Endodermal cell (in vitro differentiated cells): ENCODE measurements around the gene TMEM45B. TPM values are rescaled to one million over a fixed set of nuclear protein-coding genes. Genes with fewer than 3 reads are reported as not detected.

Source experiments
- DNase-seq: peaks from one replicate; pipeline ENCODE4 v3.0.0-alpha.2; 2017
- H3K27ac ChIP-seq: 2 replicates; pipeline ENCODE4 v1.5.1; 2013; ENCODE audit warnings: mild to moderate bottlenecking, low read depth, low read length, moderate library complexity
- H3K27me3 ChIP-seq: 2 replicates; pipeline ENCODE4 v1.6.1; 2013; ENCODE audit warnings: mild to moderate bottlenecking, low read length, moderate library complexity; ENCODE audit not compliant: insufficient read depth, control insufficient read depth, poor library complexity, severe bottlenecking
- H3K36me3 ChIP-seq: 2 replicates; pipeline ENCODE4 v1.7.0; 2013; ENCODE audit warnings: mild to moderate bottlenecking, low read length, moderate library complexity; ENCODE audit not compliant: control insufficient read depth, insufficient read depth
- H3K4me1 ChIP-seq: one replicate; pipeline ENCODE4 v1.7.0; 2013; ENCODE audit warnings: low read length; ENCODE audit not compliant: control insufficient read depth, insufficient read depth
- H3K4me3 ChIP-seq: 2 replicates; pipeline ENCODE4 v1.5.1; 2013; ENCODE audit warnings: mild to moderate bottlenecking, low read length, moderate library complexity
- H3K9ac ChIP-seq: 2 replicates; pipeline ENCODE4 v1.6.1; 2013; ENCODE audit warnings: mild to moderate bottlenecking, low read length, moderate library complexity; ENCODE audit not compliant: poor library complexity, severe bottlenecking; ENCODE audit errors: extremely low read depth
- H3K9me3 ChIP-seq: 2 replicates; pipeline ENCODE4 v1.6.1; 2013; ENCODE audit warnings: mild to moderate bottlenecking, low read length, moderate library complexity; ENCODE audit not compliant: control insufficient read depth
- H3K27ac Mint-ChIP-seq: 2 replicates; pipeline ENCODE4 v1.8.0; 2020; ENCODE audit warnings: mixed read lengths
- H3K27me3 Mint-ChIP-seq: 2 replicates; pipeline ENCODE4 v1.8.0; 2021; ENCODE audit warnings: mild to moderate bottlenecking, mixed read lengths; ENCODE audit not compliant: insufficient read depth
- H3K36me3 Mint-ChIP-seq: 2 replicates; pipeline ENCODE4 v1.8.0; 2020; ENCODE audit warnings: low read depth, mixed read lengths
- H3K4me1 Mint-ChIP-seq: 2 replicates; pipeline ENCODE4 v1.8.0; 2020; ENCODE audit warnings: mixed read lengths
- H3K4me3 Mint-ChIP-seq: 2 replicates; pipeline ENCODE4 v1.8.0; 2020; ENCODE audit warnings: mild to moderate bottlenecking, moderate library complexity, mixed read lengths
- H3K9me3 Mint-ChIP-seq: 2 replicates; pipeline ENCODE4 v1.8.0; 2020; ENCODE audit warnings: mild to moderate bottlenecking, mixed read lengths
- WGBS, 2 experiments: methylation state at CpG; one replicate each; pipeline versions ENCODE4 v1.1.5 to v1.1.7; 2013; ENCODE audit warnings: missing lambda C conversion rate in 2 of 2, mixed read lengths in 1 of 2; ENCODE audit not compliant: insufficient coverage in 1 of 2, insufficient read length in 1 of 2; 5-methylcytosine and 5-hydroxymethylcytosine counted together
- total RNA-seq, 2 donors: library from RNA; stranded (reverse); fragmentation: NEBNext Ultra II Directional in 1 of 2; extraction: Animal tissue kit (Norgen Biotek cat#: 25700) in 1 of 2; gene quantifications; 2 replicates in 1 of 2; 3 replicates in 1 of 2; pipeline ENCODE4 v1.2.1, GENCODE V29; 2021
- TF ChIP-seq, protein P1 (sequence below): fragments of 200-600 bp; sonication (generic); conservative IDR thresholded peaks from 2 replicates; pipeline ENCODE4 v1.5.0; 2021; ENCODE audit warnings: antibody characterized with exemption, mild to moderate bottlenecking

Gene TMEM45B
- total RNA-seq, 2 donors from 2014 or later = not detected

GRCh38 chr11:129836979-129837378, 21.3 kb downstream of the TMEM45B start:
- H3K36me3 Mint-ChIP-seq = no peaks in the 10 kb centered on the region
- H3K4me3 Mint-ChIP-seq = no peak overlapping the region

DNA sequence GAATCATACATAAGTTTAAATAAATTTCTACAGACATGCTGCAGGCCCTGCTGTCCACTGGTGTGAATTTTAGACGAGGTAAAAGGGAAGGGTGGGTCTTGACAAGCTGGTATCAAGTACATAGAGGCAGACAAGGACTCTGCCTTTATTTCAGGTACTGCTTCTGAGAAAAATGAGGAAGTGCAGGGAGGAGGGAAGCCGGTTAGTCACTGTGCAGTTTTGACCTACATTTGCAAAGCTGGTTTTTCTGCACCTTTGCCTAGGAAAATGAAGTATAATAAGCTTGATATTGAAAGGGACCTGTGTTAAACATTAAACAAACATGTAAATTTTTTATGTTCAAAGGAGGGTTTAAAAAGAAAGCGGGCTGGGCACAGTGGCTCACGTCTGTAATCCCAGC, 24.6 kb downstream of the TMEM45B start:
- H3K27ac Mint-ChIP-seq = no peak overlapping the region
- no peak overlapping the region for H3K4me3 ChIP-seq
- DNase-seq = no peak
- H3K9ac ChIP-seq = no peak overlapping the region
- no peaks in the 10 kb centered on the region for H3K4me1 ChIP-seq
- H3K36me3 Mint-ChIP-seq = no peaks in the 10 kb centered on the region
- no peaks in the 10 kb centered on the region for H3K9me3 ChIP-seq
- WGBS, 2 experiments = 76 to 83% methylated on average over 3 to 4 of the region's 4 CpGs
- no peaks in the 10 kb centered on the region for H3K36me3 ChIP-seq
- H3K4me1 Mint-ChIP-seq = peaks cover 4% of the 10 kb centered on the region
- no peaks in the 10 kb centered on the region for H3K27me3 ChIP-seq
- H3K9me3 Mint-ChIP-seq = no peaks in the 10 kb centered on the region
- no peak overlapping the region for H3K4me3 Mint-ChIP-seq
- TF ChIP-seq, protein P1, sequence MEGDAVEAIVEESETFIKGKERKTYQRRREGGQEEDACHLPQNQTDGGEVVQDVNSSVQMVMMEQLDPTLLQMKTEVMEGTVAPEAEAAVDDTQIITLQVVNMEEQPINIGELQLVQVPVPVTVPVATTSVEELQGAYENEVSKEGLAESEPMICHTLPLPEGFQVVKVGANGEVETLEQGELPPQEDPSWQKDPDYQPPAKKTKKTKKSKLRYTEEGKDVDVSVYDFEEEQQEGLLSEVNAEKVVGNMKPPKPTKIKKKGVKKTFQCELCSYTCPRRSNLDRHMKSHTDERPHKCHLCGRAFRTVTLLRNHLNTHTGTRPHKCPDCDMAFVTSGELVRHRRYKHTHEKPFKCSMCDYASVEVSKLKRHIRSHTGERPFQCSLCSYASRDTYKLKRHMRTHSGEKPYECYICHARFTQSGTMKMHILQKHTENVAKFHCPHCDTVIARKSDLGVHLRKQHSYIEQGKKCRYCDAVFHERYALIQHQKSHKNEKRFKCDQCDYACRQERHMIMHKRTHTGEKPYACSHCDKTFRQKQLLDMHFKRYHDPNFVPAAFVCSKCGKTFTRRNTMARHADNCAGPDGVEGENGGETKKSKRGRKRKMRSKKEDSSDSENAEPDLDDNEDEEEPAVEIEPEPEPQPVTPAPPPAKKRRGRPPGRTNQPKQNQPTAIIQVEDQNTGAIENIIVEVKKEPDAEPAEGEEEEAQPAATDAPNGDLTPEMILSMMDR = no peak
- no peak overlapping the region for H3K27ac ChIP-seq
- no peaks in the 10 kb centered on the region for H3K27me3 Mint-ChIP-seq

More at GRCh38 chr11:129836979-129837378, 21.3 kb downstream of the TMEM45B start:
- Histone ChIP-seq H3K36me3 (no peaks in the 10 kb centered on the region), H3K27ac (no peak overlapping the region), H3K27me3 (no peaks in the 10 kb centered on the region), H3K4me1 (no peaks in the 10 kb centered on the region), H3K9me3 (no peaks in the 10 kb centered on the region), H3K9ac (no peak overlapping the region), H3K4me3 (no peak overlapping the region)
- Mint-ChIP-seq H3K4me1 (peaks cover 4% of the 10 kb centered on the region), H3K27me3 (no peaks in the 10 kb centered on the region), H3K9me3 (no peaks in the 10 kb centered on the region), H3K27ac (no peak overlapping the region)
- DNase-seq = no peak
- TF ChIP-seq, protein P1 = no peak
- WGBS, 2 experiments = 92 to 97% methylated on average over 5 to 7 of the region's 9 CpGs

DNA sequence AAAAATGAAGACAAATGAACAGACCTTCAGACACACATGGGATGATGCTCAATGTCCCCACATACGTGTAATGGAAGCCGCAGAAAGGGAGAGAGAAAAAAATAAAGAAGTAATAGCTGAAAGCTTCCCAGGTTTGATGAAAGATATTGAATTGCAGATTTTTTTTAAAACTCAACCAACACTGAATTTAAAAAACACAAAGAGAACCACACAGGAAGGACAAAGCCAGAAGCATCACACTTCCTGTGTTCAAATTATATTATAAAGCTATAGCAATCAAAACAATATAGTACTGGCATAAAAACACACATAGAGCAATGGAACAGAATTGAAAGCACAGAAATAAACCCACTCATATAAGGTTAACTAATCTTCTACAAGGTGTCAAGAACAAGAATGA, 26.5 kb downstream of the TMEM45B start:
- Histone ChIP-seq H3K27me3 (no peaks in the 10 kb centered on the region), H3K4me1 (no peaks in the 10 kb centered on the region), H3K9ac (no peak overlapping the region), H3K9me3 (no peaks in the 10 kb centered on the region), H3K4me3 (no peak overlapping the region), H3K36me3 (no peaks in the 10 kb centered on the region), H3K27ac (no peak overlapping the region)
- no peaks in the 10 kb centered on the region for H3K9me3 Mint-ChIP-seq
- no peak overlapping the region for H3K27ac Mint-ChIP-seq
- TF ChIP-seq, protein P1 = no peak
- H3K36me3 Mint-ChIP-seq = no peaks in the 10 kb centered on the region
- 89 to 100% methylated on average over 1 to 2 of the region's 2 CpGs for WGBS, 2 experiments
- DNase-seq = no peak
- no peak overlapping the region for H3K4me3 Mint-ChIP-seq
- no peaks in the 10 kb centered on the region for H3K27me3 Mint-ChIP-seq
- H3K4me1 Mint-ChIP-seq = peaks cover 10% of the 10 kb centered on the region
